ENCODE data around the gene ASB4. TPM values are rescaled to one million over a fixed set of nuclear protein-coding genes. Genes with fewer than 3 reads are reported as not detected.
A peak's percentile ranks its signal among the peaks of the same experiment; 100 is the strongest.

The ASB4 gene
- total RNA-seq, 4 donors from 2014 or later, result not detected

GRCh38 chr7:95583834-95584621 lies 98.3 kb downstream of the ASB4 start:
- no peaks in the 10 kb centered on the region for H3K27me3 ChIP-seq
- no peaks in the 10 kb centered on the region for H3K9me3 ChIP-seq
- WGBS, 2 donors (ENCODE audit: low coverage in 1 of 2), result 31 to 73% methylated on average over 3 of the region's 3 CpGs
- H3K4me3 ChIP-seq, result no peak overlapping the region
- H3K27ac ChIP-seq, result peak overlapping the region in 3 of 4 donors; percentile 61 to 99 (median 95)
- ATAC-seq, result peak; percentile 21
- TF ChIP-seq POLR2A (IDR thresholded peaks at IDR 0.05) (no peak), EP300 (IDR thresholded peaks at IDR 0.05) (no peak), POLR2AphosphoS5 (IDR thresholded peaks at IDR 0.05) (peak; percentile 41)
- H3K36me3 ChIP-seq, result peaks cover 29 to 64% of the 10 kb centered on the region in 2 donors
- peaks cover 18 to 52% (median 19%) of the 10 kb centered on the region in 3 donors for H3K4me1 ChIP-seq

DNA sequence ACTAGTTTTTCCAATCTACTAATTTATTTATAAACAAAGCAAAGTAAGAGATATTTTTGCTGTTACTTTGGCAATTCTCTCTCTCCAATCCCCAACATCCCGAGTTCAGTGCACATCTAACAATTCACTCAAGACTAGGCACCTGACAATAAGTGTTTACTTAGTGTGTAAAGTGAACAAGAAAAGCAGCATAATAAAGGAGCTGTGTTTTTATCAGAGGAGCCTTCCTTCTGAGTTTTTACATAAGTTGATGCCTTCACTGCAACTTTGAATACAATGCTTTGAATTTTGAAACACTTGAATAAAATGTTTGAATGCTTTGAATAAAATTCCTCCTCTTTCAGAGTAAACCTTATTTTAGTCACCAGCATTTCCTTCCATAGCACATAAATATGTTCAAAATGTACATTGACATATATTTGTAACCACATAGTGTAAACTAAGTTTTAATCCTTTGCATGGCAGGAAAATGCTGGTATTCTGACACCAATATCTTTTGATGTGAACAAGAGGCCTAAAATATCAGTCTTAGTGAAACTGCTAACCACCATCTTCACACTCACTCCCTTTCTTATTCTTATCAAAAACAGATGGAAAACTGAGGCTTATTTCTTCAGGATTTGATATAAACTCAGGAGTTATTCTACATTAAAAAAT lies 99.2 kb downstream of the ASB4 start:
- 21 to 70% methylated on average over 1 of the region's 1 CpG for WGBS, 2 donors (ENCODE audit: low coverage in 1 of 2)
- Histone ChIP-seq H3K27ac (peak overlapping the region; percentile 29 to 99 (median 78)), H3K9me3 (no peaks in the 10 kb centered on the region), H3K36me3 (peaks cover 29 to 73% of the 10 kb centered on the region in 2 donors), H3K4me1 (peaks cover 21 to 61% (median 26%) of the 10 kb centered on the region in 3 donors), H3K27me3 (no peaks in the 10 kb centered on the region), H3K4me3 (no peak overlapping the region)
- ATAC-seq, result peak; percentile 6
- peak; percentile 46 for TF ChIP-seq POLR2AphosphoS5 (IDR thresholded peaks at IDR 0.05)
- no peak for TF ChIP-seq EP300 (IDR thresholded peaks at IDR 0.05)

- peak overlapping the region; percentile 29 to 99 (median 78) for H3K27ac ChIP-seq
- ATAC-seq, result no peak
- TF ChIP-seq, protein P1, sequence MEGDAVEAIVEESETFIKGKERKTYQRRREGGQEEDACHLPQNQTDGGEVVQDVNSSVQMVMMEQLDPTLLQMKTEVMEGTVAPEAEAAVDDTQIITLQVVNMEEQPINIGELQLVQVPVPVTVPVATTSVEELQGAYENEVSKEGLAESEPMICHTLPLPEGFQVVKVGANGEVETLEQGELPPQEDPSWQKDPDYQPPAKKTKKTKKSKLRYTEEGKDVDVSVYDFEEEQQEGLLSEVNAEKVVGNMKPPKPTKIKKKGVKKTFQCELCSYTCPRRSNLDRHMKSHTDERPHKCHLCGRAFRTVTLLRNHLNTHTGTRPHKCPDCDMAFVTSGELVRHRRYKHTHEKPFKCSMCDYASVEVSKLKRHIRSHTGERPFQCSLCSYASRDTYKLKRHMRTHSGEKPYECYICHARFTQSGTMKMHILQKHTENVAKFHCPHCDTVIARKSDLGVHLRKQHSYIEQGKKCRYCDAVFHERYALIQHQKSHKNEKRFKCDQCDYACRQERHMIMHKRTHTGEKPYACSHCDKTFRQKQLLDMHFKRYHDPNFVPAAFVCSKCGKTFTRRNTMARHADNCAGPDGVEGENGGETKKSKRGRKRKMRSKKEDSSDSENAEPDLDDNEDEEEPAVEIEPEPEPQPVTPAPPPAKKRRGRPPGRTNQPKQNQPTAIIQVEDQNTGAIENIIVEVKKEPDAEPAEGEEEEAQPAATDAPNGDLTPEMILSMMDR (IDR thresholded peaks at IDR 0.05), result no peak
- TF ChIP-seq POLR2AphosphoS5 (IDR thresholded peaks at IDR 0.05), result no peak
- no peak for TF ChIP-seq POLR2A (IDR thresholded peaks at IDR 0.05)
- TF ChIP-seq EP300 (IDR thresholded peaks at IDR 0.05), result no peak
- H3K9me3 ChIP-seq, result no peaks in the 10 kb centered on the region
- no peaks in the 10 kb centered on the region for H3K27me3 ChIP-seq
- WGBS, 2 donors (ENCODE audit: low coverage in 1 of 2), result 73 to 85% methylated on average over 2 to 3 of the region's 3 CpGs
- H3K4me3 ChIP-seq, result no peak overlapping the region
- H3K36me3 ChIP-seq, result peaks cover 29 to 78% of the 10 kb centered on the region in 2 donors
- H3K4me1 ChIP-seq, result peaks cover 21 to 66% (median 28%) of the 10 kb centered on the region in 3 donors
Measured at GRCh38 chr7:95585426-95585789, 99.7 kb downstream of the ASB4 start.

DNA sequence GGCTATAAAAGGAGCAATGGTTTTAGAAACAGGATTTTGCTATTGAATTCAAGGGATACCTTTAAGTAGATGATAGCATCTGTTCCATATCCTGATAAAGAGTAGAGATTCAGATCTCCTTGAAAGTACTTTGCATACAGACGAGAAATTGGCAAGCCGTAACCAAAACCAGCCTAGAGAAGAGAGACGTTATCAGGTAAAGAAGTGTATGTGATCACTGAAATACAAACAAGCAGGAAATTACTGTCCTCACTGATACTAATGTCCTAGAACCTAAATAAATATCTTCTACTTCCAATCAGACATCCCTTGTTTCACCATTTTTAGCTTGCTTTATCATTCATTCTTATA lies 101.2 kb downstream of the ASB4 start:
- 71 to 84% methylated on average over 3 of the region's 3 CpGs for WGBS, 2 donors (ENCODE audit: low coverage in 1 of 2)
- H3K4me3 ChIP-seq, result peak overlapping the region in 1 of 2 donors; percentile 80

GRCh38 chr7:95589031-95589430 lies 103.3 kb downstream of the ASB4 start:
- Histone ChIP-seq H3K27ac (peak overlapping the region; percentile 56 to 99 (median 86)), H3K36me3 (peaks cover 44 to 100% of the 10 kb centered on the region in 2 donors), H3K27me3 (no peaks in the 10 kb centered on the region), H3K4me3 (peak overlapping the region; percentile 5 to 80), H3K4me1 (peaks cover 21 to 89% (median 28%) of the 10 kb centered on the region in 3 donors), H3K9me3 (no peaks in the 10 kb centered on the region)
- TF ChIP-seq POLR2AphosphoS5 (IDR thresholded peaks at IDR 0.05) (peak; percentile 28), EP300 (IDR thresholded peaks at IDR 0.05) (no peak), POLR2A (IDR thresholded peaks at IDR 0.05) (no peak)
- TF ChIP-seq, protein P1 (IDR thresholded peaks at IDR 0.05), result no peak
- peak; percentile 10 for ATAC-seq

More for the DNA sequence above, 101.2 kb downstream of the ASB4 start:
- Histone ChIP-seq H3K36me3 (peaks cover 29 to 93% of the 10 kb centered on the region in 2 donors), H3K27ac (peak overlapping the region; percentile 50 to 99 (median 84)), H3K27me3 (no peaks in the 10 kb centered on the region), H3K4me1 (peaks cover 21 to 81% (median 28%) of the 10 kb centered on the region in 3 donors), H3K9me3 (no peaks in the 10 kb centered on the region)
- no peak for ATAC-seq
- TF ChIP-seq, protein P1 (IDR thresholded peaks at IDR 0.05), result no peak

Data from gastroesophageal sphincter (tissue), 4 donors.